ENCODE results near the gene CENATAC.
"Not testable (repeated sequence)": the region's sequence is repeated elsewhere in the genome, so short reads cannot be mapped to it uniquely, and the experiment has no call there.

The CENATAC gene

GRCh38 chr11:119054418-119054817 is 56.5 kb downstream of the CENATAC start:
- no peak for DNase-seq (ENCODE audit: low spot score)

GRCh38 chr11:119055901-119056300 is 58.0 kb downstream of the CENATAC start:
- DNase-seq (ENCODE audit: low spot score): no peak

- DNase-seq (ENCODE audit: low spot score): peak; percentile 44
These were observed 58.6 kb downstream of the CENATAC start for GRCh38 chr11:119056421-119056999.

GRCh38 chr11:119057000-119057769 is 59.2 kb downstream of the CENATAC start, which contains the start of gene HYOU1:
Gene HYOU1, minus strand, starts transcription at chr11:119057205. Its CDS starts 1,045 bp downstream, at chr11:119056160.
- peak; percentile 98 for DNase-seq (ENCODE audit: low spot score)

- not testable (repeated sequence) for DNase-seq (ENCODE audit: low spot score)
These were observed 61.2 kb downstream of the CENATAC start for GRCh38 chr11:119059128-119059527.

- no peak for DNase-seq (ENCODE audit: low spot score)
These were observed 63.3 kb downstream of the CENATAC start for GRCh38 chr11:119061256-119061655.

- no peak for DNase-seq (ENCODE audit: low spot score)
These were observed 64.8 kb downstream of the CENATAC start for GRCh38 chr11:119062779-119063178.

GRCh38 chr11:119065369-119065768 is 67.4 kb downstream of the CENATAC start:
- DNase-seq (ENCODE audit: low spot score): peak; percentile 61

Measured in CD4-positive, alpha-beta T cell treated with Interleukin-2 at 100 ng/mL for 4 hours (primary cell).